HUES64 (cell line): ENCODE data around the gene SBNO2.

Experiments
- H3K27ac ChIP-seq: 2 replicates; pipeline ENCODE4 v1.7.0; 2013; ENCODE audit warnings: low read depth, low read length, inconsistent platforms
- H3K27me3 ChIP-seq: 2 replicates; pipeline ENCODE4 v1.6.1; 2013; ENCODE audit warnings: mild to moderate bottlenecking, low read length; ENCODE audit not compliant: insufficient read depth
- H3K36me3 ChIP-seq: 2 replicates; pipeline ENCODE4 v1.6.1; 2013; ENCODE audit warnings: mild to moderate bottlenecking, low read length; ENCODE audit not compliant: insufficient read depth
- H3K4me1 ChIP-seq: 2 replicates; pipeline ENCODE4 v1.6.1; 2013; ENCODE audit warnings: mild to moderate bottlenecking, low read length, moderate library complexity; ENCODE audit not compliant: insufficient read depth
- H3K4me3 ChIP-seq: 2 replicates; pipeline ENCODE4 v1.5.1; 2013; ENCODE audit warnings: mild to moderate bottlenecking, low read length, moderate library complexity
- H3K9ac ChIP-seq: 2 replicates; pipeline ENCODE4 v1.6.1; 2013; ENCODE audit warnings: mild to moderate bottlenecking, low read depth, low read length
- H3K9me3 ChIP-seq: 2 replicates; pipeline ENCODE4 v1.6.1; 2013; ENCODE audit warnings: low read depth, low read length; ENCODE audit not compliant: insufficient read depth
- WGBS: fragments of 150-250, 120-280 bp; methylation state at CpG from one replicate; pipeline ENCODE4 v1.1.7; 2013; ENCODE audit warnings: missing lambda C conversion rate; 5-methylcytosine and 5-hydroxymethylcytosine counted together

The SBNO2 gene

DNA sequence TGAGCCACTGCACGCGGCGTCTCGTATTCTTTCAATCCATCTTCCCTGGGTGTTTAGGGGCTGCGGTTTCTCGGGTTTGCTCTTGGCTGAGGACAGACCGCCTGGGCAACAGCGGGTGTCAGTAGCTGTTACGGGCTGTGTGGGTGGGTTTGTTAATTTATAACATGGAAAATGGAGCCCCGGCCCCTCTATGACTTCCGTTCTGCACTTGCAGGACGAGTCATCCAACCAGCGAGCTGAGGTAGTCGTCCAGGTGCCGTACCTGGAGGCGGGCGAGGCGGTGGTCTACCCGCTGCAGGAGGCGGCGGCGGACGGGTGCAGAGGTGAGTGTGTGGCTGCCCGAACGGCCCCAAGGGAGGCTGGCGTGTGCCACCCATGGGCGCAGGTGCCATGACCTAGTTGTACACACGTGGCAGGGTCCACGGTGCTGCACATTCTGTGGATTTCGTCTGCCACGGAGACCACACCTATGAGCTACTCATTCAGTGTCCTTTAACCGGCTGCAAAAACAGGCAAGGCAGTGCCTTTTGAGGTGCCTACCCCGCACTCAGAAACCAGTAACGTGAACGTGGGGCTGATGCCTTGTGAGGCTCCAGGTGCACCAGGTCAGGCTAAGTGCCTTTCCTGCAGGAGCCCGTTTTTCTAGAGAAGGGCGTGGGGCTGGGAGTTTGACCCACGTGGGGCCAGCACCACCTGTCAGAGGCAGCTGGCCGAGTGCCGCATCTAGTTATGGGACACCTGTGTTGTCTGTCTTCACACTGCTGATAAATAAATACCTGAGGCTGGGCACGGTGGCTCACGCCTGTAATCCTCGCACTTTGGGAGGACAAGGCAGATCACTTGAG lies 89.8 kb downstream of the SBNO2 start:
- no peak overlapping the region for H3K9ac ChIP-seq
- H3K4me1 ChIP-seq = no peaks in the 10 kb centered on the region
- peaks cover 61% of the 10 kb centered on the region for H3K36me3 ChIP-seq
- H3K9me3 ChIP-seq = no peaks in the 10 kb centered on the region
- no peak overlapping the region for H3K4me3 ChIP-seq
- WGBS = 94% methylated on average over 43 of the region's 43 CpGs
- no peaks in the 10 kb centered on the region for H3K27me3 ChIP-seq
- H3K27ac ChIP-seq = no peak overlapping the region

DNA sequence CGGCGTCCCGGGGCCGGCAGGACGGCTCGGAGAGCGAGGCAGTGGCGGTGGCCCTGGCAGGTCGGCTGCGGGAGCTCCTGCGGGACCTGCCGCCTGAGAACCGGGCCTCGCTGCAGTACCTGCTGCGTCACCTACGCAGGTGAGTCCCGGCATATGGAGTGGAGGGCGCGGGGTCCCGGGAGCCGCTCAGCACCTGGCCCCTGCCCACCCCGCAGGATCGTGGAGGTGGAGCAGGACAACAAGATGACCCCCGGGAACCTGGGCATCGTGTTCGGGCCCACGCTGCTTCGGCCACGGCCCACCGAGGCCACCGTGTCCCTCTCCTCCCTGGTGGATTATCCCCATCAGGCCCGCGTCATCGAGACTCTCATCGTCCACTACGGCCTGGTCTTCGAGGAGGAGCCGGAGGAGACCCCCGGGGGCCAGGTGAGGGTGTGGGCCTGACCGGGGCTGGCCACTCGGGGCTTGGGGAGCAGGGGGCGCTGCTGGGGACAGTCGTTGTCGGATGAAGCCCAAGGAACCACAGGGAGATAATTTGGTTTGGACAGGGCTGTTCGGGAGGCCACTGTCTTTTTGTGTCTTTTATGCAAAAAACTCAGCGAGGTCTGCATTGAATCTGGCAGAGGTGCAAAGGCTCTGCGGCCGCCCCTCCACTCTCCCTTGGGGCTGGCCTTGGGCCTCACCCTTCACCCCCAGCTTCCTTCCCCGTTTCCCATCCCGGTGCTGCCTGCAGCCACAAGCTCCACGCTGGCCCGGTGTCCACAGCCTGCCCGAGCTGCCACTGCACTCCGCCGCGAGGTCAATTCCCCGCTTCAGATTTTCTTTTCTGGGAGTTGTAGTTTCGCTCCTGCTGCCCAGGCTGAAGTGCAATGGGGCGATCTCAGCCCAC lies 90.9 kb downstream of the SBNO2 start:
- peaks cover 53% of the 10 kb centered on the region for H3K36me3 ChIP-seq
- H3K9me3 ChIP-seq = no peaks in the 10 kb centered on the region
- H3K27ac ChIP-seq = no peak overlapping the region
- 91% methylated on average over 59 of the region's 59 CpGs for WGBS
- H3K27me3 ChIP-seq = no peaks in the 10 kb centered on the region
- no peak overlapping the region for H3K9ac ChIP-seq
- H3K4me3 ChIP-seq = peak overlapping the region; percentile 55; the same call in 1 of the 2 replicates
- H3K4me1 ChIP-seq = no peaks in the 10 kb centered on the region

DNA sequence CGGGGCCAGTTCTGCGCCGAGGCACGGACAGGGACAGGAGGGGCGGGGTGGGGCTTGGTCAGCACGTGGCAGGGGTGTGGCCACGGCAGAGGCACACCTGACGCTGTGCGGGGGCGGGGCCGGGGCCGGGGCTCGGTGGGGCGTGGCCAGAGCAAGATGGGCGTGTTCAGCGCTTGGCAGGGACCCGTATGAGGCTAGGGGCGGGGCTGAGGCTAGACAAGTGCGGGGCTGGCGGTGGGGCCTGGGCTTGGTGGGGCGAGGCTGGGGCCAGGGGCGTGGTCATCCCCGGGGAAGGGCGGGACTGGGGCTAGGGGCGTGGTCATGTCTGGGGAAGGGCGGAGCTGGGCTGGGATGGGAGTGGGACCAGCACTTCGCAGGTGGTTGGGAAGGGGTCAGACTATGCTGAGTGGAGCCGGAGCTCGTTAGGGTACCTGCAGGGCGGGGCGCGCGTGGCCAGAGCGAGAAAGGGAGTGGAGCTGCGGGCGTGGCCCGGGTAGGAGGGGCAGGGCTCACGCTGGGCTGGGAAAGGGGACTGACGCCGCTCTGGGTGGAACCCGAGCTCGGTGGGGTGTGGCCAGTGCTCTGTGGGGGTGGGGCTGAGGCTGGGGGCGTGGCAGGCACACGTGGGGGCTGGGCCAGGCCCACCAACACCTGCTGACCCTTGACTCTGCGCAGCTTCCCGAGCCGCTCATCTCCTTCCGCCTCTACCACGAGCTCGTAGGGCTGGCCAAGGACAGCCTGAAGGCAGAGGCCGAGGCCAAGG lies 91.7 kb downstream of the SBNO2 start:
- WGBS = 24% methylated on average over 51 of the region's 51 CpGs
- Histone ChIP-seq H3K9me3 (no peaks in the 10 kb centered on the region), H3K27me3 (no peaks in the 10 kb centered on the region), H3K27ac (no peak overlapping the region), H3K4me1 (no peaks in the 10 kb centered on the region), H3K36me3 (peaks cover 51% of the 10 kb centered on the region), H3K9ac (no peak overlapping the region), H3K4me3 (peak overlapping the region; percentile 55)

DNA sequence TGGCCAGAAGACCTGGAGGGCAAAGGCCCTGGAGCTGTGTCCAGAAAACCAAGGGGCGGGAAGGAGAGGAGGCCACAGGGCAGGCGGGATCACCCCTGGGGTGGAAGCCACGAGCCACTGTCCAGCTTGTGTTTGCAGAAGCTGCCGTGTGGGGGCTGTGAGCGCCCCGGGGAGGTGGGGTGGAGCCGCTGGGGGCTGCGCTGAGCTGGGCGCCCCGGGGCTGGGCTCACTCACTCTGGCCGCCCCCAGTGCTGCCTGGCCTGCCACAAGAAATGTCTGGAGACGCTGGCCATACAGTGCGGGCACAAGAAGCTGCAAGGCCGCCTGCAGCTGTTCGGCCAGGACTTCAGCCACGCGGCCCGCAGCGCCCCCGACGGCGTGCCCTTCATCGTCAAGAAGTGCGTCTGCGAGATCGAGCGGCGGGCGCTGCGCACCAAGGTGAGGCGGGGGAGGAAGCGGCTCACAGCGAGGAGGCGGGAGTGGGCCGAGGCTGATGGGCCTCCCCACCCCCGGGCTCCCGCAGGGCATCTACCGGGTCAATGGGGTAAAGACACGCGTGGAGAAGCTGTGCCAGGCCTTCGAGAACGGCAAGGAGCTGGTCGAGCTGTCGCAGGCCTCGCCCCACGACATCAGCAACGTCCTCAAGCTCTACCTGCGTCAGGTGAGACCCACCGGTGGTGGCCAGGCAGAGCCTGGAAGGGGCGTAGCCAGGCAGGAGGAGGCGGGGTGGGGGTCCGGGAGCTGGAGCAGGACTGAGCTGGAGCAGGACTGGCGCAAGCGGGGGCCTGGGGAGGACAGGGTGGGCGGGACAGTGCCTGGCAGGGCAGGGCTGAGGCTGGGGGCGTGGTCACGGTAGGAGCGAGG lies 92.5 kb downstream of the SBNO2 start:
- Histone ChIP-seq H3K36me3 (peaks cover 47% of the 10 kb centered on the region), H3K4me1 (no peaks in the 10 kb centered on the region), H3K9ac (no peak overlapping the region), H3K4me3 (peak overlapping the region; percentile 28; the same call in 1 of the 2 replicates), H3K27me3 (no peaks in the 10 kb centered on the region), H3K9me3 (no peaks in the 10 kb centered on the region), H3K27ac (peak overlapping the region; percentile 41; the same call in 1 of the 2 replicates)
- WGBS = 76% methylated on average over 58 of the region's 58 CpGs

DNA sequence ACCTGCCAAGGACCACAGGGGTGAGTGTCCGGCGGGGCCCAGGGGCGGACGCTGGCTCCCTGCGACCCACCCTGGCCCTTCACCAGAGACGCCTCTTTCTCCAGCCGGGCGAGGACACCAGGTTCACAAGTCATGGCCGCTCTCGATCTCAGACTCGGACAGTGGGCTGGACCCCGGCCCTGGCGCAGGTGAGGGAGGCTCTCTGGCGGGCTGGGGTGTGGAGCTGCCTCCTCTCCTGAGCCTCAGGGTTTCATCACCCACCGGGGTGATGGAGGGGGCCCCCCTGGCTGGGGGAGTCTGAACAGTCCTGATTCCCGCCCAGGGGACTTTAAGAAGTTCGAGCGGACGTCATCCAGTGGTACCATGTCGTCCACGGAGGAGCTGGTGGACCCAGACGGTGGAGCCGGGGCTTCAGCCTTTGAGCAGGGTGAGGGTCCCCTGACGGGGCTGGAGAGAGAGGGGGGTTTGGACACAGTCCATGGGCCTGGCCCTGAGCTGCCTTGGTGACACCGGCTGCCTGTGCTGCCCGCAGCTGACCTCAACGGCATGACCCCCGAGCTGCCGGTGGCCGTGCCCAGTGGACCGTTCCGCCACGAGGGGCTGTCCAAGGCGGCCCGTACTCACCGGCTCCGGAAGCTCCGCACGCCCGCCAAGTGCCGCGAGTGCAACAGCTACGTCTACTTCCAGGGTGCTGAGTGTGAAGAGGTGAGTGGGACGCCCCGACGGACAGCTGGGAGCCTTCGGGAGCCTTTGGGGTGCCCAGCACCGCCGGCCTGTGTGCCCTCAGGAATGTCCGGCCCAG lies 93.5 kb downstream of the SBNO2 start:
- H3K4me3 ChIP-seq = no peak overlapping the region
- H3K27ac ChIP-seq = no peak overlapping the region
- no peaks in the 10 kb centered on the region for H3K27me3 ChIP-seq
- peaks cover 46% of the 10 kb centered on the region for H3K36me3 ChIP-seq
- H3K9me3 ChIP-seq = no peaks in the 10 kb centered on the region
- no peak overlapping the region for H3K9ac ChIP-seq
- 95% methylated on average over 50 of the region's 50 CpGs for WGBS
- no peaks in the 10 kb centered on the region for H3K4me1 ChIP-seq

DNA sequence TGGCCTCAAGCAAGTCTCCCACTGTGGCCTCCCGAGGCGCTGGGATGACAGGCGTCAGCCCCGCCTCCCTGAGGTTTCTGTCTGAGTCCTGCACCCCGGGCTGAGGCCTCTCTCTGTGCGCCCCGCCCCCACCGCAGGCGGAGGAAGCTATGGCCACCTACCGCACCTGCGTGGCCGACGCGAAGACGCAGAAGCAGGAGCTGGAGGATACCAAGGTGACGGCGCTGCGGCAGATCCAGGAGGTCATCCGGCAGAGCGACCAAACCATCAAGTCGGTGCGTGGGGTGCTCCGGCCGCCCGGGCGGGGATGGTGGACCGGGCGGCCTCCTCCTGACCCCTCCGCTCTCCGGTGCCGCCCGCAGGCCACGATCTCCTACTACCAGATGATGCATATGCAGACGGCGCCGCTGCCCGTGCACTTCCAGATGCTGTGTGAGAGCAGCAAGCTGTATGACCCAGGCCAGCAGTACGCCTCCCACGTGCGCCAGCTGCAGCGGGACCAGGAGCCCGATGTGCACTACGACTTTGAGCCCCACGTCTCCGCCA lies 94.4 kb downstream of the SBNO2 start:
- Histone ChIP-seq H3K9me3 (no peaks in the 10 kb centered on the region), H3K9ac (no peak overlapping the region), H3K4me3 (no peak overlapping the region), H3K36me3 (peaks cover 43% of the 10 kb centered on the region), H3K27ac (no peak overlapping the region), H3K27me3 (no peaks in the 10 kb centered on the region), H3K4me1 (no peaks in the 10 kb centered on the region)
- WGBS = 94% methylated on average over 45 of the region's 45 CpGs

DNA sequence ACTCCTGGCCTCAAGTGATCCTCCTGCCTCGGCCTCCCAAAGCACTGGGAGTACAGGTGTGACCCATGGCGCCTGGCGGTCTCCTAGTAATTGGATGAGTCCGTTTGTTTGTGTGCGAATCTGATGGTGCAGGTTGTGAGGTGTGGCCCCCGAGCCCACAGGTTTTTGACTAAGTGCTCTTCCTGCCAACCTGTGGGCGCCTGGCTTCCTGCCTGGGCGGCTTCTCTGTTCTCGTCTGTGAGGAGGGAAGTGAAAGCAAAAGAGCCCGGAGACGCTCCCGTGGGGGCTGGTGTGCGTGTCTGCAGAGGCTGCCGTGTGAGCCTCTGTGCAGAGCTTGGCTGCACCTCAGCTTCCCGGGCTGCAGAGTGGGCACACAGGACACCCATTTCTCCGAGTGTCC lies 97.1 kb downstream of the SBNO2 start:
- no peak overlapping the region for H3K9ac ChIP-seq
- H3K27ac ChIP-seq = no peak overlapping the region
- WGBS = 94% methylated on average over 16 of the region's 16 CpGs
- no peaks in the 10 kb centered on the region for H3K9me3 ChIP-seq
- peaks cover 38% of the 10 kb centered on the region for H3K36me3 ChIP-seq
- no peaks in the 10 kb centered on the region for H3K27me3 ChIP-seq
- H3K4me3 ChIP-seq = no peak overlapping the region
- no peaks in the 10 kb centered on the region for H3K4me1 ChIP-seq

DNA sequence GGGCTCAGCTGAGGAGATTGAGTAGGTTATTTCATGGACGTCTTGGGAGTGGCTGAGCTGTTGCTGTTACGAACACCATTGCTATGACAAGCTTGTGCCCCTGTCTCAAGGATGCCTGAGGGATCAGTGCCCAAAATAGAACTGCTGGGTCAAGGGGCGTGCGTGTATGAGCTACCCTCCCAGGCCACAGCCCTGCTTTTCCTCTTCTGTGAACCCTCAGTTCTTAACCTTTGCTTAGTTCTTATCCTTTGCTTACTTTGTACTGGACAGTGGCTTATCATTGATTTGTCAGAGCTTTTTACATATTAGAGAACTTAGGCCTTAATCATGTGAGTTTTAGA lies 98.1 kb downstream of the SBNO2 start:
- Histone ChIP-seq H3K27ac (no peak overlapping the region), H3K36me3 (peaks cover 38% of the 10 kb centered on the region)
- WGBS = 95% methylated on average over 4 of the region's 4 CpGs

DNA sequence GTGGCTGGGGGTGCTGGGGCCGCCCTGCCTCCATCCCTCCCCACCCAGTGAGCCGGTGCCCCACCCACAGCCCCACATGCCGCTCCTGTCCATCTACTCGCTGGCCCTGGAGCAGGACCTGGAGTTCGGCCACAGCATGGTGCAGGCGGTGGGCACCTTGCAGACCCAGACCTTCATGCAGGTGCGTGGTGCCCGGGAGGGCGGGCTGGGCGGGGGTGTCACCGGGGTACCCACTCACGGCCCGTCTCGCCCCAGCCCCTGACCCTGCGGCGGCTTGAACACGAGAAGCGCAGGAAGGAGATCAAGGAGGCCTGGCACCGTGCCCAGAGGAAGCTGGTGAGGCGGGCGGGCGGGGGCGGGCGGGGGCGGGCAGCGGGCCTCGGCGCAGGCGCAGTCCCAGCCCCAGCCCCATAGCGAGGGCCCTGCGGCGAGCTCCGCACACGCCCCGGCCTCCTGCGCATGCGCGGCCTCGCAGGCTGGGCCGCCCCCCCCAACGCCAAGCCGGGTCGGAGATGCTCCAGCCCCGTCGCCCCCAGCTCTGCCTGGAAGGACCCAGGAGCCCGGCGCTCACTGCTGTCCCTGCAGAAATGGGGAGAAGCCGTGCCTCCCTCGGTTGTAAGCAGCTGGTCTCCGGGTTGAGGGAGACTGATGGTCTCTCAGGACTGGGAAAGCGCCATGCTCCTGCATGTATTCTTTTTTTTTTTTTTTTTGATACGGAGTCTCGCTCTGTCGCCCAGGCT lies 99.4 kb downstream of the SBNO2 start:
- Histone ChIP-seq H3K4me1 (no peaks in the 10 kb centered on the region), H3K27ac (no peak overlapping the region), H3K27me3 (peaks cover 14% of the 10 kb centered on the region), H3K4me3 (no peak overlapping the region), H3K9me3 (no peaks in the 10 kb centered on the region), H3K9ac (no peak overlapping the region), H3K36me3 (peaks cover 27% of the 10 kb centered on the region)
- 97% methylated on average over 54 of the region's 54 CpGs for WGBS

More for the DNA sequence above, 98.1 kb downstream of the SBNO2 start:
- H3K4me3 ChIP-seq = no peak overlapping the region
- H3K9me3 ChIP-seq = no peaks in the 10 kb centered on the region
- H3K4me1 ChIP-seq = no peaks in the 10 kb centered on the region
- peaks cover 7% of the 10 kb centered on the region for H3K27me3 ChIP-seq
- H3K9ac ChIP-seq = no peak overlapping the region
